ENCODE results near the gene RRP1B.

DNA sequence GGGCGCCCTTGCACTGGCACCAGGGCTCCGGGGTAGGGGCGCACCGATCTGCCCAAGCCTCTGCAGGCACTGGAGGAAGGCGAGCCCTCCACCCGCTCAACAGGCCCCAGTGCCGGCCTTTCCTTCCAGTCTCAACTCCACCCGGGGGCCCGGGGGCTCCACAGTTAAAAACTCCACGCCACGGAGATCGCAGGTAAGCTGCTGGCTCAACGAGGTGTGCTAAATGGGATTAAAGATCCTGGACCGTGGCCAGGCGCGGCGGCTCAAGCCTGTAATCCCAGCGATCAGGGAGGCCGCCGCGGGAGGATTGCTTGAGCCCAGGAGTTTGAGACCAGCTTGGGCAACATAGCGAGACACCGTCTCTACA lies 608 bp upstream of the RRP1B start:
- TF ChIP-seq RARB (CRISPR knock-in tag; IDR thresholded peaks at IDR 0.05) (no peak), CSDC2 (CRISPR knock-in tag; IDR thresholded peaks at IDR 0.05) (no peak), ZFP30 (CRISPR knock-in tag; IDR thresholded peaks at IDR 0.05) (no peak), PATZ1 (CRISPR knock-in tag; IDR thresholded peaks at IDR 0.05; ENCODE audit: borderline replicate concordance) (no peak), ZNF565 (CRISPR knock-in tag; conservative IDR thresholded peaks at IDR 0.05; ENCODE audit: low read depth) (no peak), TCF4 (CRISPR knock-in tag; IDR thresholded peaks at IDR 0.05; ENCODE audit: borderline replicate concordance) (no peak), ESRRG (CRISPR knock-in tag; IDR thresholded peaks at IDR 0.05) (no peak), BACH2 (CRISPR knock-in tag; IDR thresholded peaks at IDR 0.05; ENCODE audit: borderline replicate concordance) (no peak)
- TF ChIP-seq, protein P1, sequence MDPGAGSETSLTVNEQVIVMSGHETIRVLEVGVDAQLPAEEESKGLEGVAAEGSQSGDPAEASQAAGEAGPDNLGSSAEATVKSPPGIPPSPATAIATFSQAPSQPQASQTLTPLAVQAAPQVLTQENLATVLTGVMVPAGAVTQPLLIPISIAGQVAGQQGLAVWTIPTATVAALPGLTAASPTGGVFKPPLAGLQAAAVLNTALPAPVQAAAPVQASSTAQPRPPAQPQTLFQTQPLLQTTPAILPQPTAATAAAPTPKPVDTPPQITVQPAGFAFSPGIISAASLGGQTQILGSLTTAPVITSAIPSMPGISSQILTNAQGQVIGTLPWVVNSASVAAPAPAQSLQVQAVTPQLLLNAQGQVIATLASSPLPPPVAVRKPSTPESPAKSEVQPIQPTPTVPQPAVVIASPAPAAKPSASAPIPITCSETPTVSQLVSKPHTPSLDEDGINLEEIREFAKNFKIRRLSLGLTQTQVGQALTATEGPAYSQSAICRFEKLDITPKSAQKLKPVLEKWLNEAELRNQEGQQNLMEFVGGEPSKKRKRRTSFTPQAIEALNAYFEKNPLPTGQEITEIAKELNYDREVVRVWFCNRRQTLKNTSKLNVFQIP (CRISPR knock-in tag; IDR thresholded peaks at IDR 0.05; ENCODE audit: borderline replicate concordance, low read depth), result no peak

Measured in SK-N-SH treated with all-trans-retinoic acid at 6 μM for 48 hours (cell line).